ENCODE measurements around the gene GRIK2. TPM values are rescaled to one million over a fixed set of nuclear protein-coding genes. Genes with fewer than 3 reads are reported as not detected.

Gene GRIK2
- total and polyA plus RNA-seq, 12 donors = 0.09 to 10.6 (median 1.9) TPM

DNA sequence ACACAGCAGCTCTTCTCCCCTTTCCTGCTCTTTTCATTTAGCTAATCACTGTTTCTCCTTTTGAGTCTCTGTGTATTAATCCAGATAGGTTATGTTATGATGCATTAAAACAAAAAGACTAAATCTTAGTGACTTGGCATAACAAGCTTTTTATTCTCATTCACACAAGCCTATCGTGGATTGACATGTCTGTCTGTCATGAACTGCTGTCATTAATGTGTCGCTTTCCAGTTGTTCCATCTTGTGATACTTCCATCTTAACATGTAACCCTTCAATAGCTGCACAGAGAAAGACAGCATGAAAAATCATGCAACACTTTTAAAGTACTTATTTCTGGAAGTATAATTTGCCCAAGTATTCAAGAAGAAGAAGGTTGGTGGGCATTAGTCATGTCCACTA, 128.7 kb downstream of the GRIK2 start:
- no peaks in the 10 kb centered on the region for H3K9me3 ChIP-seq (replicated peaks in 1 of 3)
- H3K4me1 ChIP-seq (replicated peaks in 1 of 2) = no peaks in the 10 kb centered on the region
- no peak overlapping the region for H3K27ac ChIP-seq
- TF ChIP-seq CTCF (IDR thresholded peaks at IDR 0.05) = no peak
- no peak for TF ChIP-seq POLR2A (IDR thresholded peaks at IDR 0.05)
- DNase-seq = no peak
- intact Hi-C loops (cut with DNase I) = no loop called here
- H3K36me3 ChIP-seq (replicated peaks in 1 of 2) = no peaks in the 10 kb centered on the region
- no peak overlapping the region for H3K4me3 ChIP-seq
- no peaks in the 10 kb centered on the region for H3K27me3 ChIP-seq
- WGBS, 4 donors = 83 to 91% (median 83%) methylated on average over 2 of the region's 2 CpGs

DNA sequence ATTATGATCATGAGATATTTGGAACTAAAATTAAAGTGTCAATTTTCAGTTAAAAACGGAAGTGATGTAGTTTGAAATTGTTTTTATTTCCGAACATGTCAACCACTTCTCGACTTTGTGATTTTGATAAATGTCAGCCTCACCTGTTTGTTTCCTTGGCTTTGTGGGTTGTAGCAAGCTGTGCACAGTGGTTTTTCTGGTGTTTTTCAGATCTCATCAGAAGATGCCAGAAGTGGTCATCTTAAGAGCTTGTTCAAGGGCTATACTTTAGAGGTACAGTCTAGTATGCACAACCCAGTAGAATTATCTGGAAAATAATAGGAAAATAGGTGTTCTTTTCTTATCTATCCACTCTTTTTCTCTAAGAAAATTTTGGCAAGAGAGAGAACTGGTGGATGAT, 134.0 kb downstream of the GRIK2 start:
- TF ChIP-seq CTCF (IDR thresholded peaks at IDR 0.05) = no peak
- no peak for TF ChIP-seq POLR2A (IDR thresholded peaks at IDR 0.05)
- 62 to 82% (median 68%) methylated on average over 3 of the region's 3 CpGs for WGBS, 4 donors
- no peaks in the 10 kb centered on the region for H3K4me1 ChIP-seq (replicated peaks in 1 of 2)
- no peaks in the 10 kb centered on the region for H3K27me3 ChIP-seq
- no peak overlapping the region for H3K27ac ChIP-seq
- H3K4me3 ChIP-seq = no peak overlapping the region
- no peaks in the 10 kb centered on the region for H3K9me3 ChIP-seq (replicated peaks in 1 of 3)
- H3K36me3 ChIP-seq (replicated peaks in 1 of 2) = no peaks in the 10 kb centered on the region
- no peak for DNase-seq
- intact Hi-C loops (cut with DNase I) = no loop called here

DNA sequence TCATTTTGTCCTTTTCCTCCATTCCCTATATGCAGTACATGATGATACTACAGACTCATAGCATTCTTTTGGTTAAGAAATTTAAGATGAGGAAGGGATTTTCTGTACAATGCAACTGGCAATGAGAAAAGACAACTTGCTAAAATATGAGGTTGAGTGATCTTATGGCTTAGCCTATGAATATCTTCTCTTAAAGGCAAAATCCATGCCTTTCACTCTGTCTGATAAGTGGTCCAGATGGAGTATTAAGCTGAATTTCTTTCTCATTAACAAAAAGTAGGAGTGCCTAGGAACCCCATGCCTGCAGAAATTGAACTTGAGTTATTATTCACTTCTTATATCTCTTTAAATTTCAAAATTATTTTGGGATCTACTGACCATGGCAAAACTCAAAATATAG, 135.3 kb downstream of the GRIK2 start:
- no peak overlapping the region for H3K27ac ChIP-seq
- no peak overlapping the region for H3K4me3 ChIP-seq
- intact Hi-C loops (cut with DNase I) = no loop called here
- H3K36me3 ChIP-seq (replicated peaks in 1 of 2) = no peaks in the 10 kb centered on the region
- H3K9me3 ChIP-seq (replicated peaks in 1 of 3) = no peaks in the 10 kb centered on the region
- H3K27me3 ChIP-seq = no peaks in the 10 kb centered on the region
- no peak for DNase-seq
- TF ChIP-seq POLR2A (IDR thresholded peaks at IDR 0.05) = no peak
- no peak for TF ChIP-seq CTCF (IDR thresholded peaks at IDR 0.05)
- no peaks in the 10 kb centered on the region for H3K4me1 ChIP-seq (replicated peaks in 1 of 2)

GRCh38 chr6:101531538-101531937, 138.0 kb downstream of the GRIK2 start:
- 58 to 68% (median 61%) methylated on average over 2 of the region's 2 CpGs for WGBS, 4 donors

More at GRCh38 chr6:101531538-101531937, 138.0 kb downstream of the GRIK2 start:
- intact Hi-C loops (cut with DNase I) = no loop called here
- no peak overlapping the region for H3K27ac ChIP-seq
- TF ChIP-seq POLR2A (IDR thresholded peaks at IDR 0.05) (no peak), CTCF (IDR thresholded peaks at IDR 0.05) (no peak)
- no peaks in the 10 kb centered on the region for H3K4me1 ChIP-seq (replicated peaks in 1 of 2)
- H3K4me3 ChIP-seq = no peak overlapping the region
- H3K36me3 ChIP-seq (replicated peaks in 1 of 2) = no peaks in the 10 kb centered on the region
- no peaks in the 10 kb centered on the region for H3K27me3 ChIP-seq
- no peaks in the 10 kb centered on the region for H3K9me3 ChIP-seq (replicated peaks in 1 of 3)
- no peak for DNase-seq

All from adrenal gland (tissue), 12 donors.